ENCODE data around the gene ADRA2B.
"Not testable (repeated sequence)": the region's sequence is repeated elsewhere in the genome, so short reads cannot be mapped to it uniquely, and the experiment has no call there.

The ADRA2B gene

GRCh38 chr2:96116424-96116878 lies at the start of gene ADRA2B:
ADRA2B (minus strand) TSS chr2:96116571; CDS start chr2:96116149, 422 bp downstream.
- H3K9me3 Mint-ChIP-seq: no peaks in the 10 kb centered on the region
- no peaks in the 10 kb centered on the region for H3K36me3 Mint-ChIP-seq (ENCODE audit: low read depth)
- peaks cover 19% of the 10 kb centered on the region for H3K4me1 Mint-ChIP-seq
- H3K27ac Mint-ChIP-seq: no peak within 1 kb of the TSS
- H3K4me3 Mint-ChIP-seq: peak within 1 kb of the TSS; percentile 78 to 81 (median 81)
- peaks cover 60% of the 10 kb centered on the region for H3K27me3 Mint-ChIP-seq (ENCODE audit: low read depth)
- TF ChIP-seq CTCF (IDR thresholded peaks at IDR 0.05; ENCODE audit: unreplicated experiment in 3 of 3): no peak

- H3K27ac Mint-ChIP-seq: peak overlapping the region; percentile 86 to 92 (median 89)
- H3K27me3 Mint-ChIP-seq (ENCODE audit: low read depth): peaks cover 4% of the 10 kb centered on the region
- no peak for TF ChIP-seq CTCF (IDR thresholded peaks at IDR 0.05; ENCODE audit: unreplicated experiment in 3 of 3)
- H3K36me3 Mint-ChIP-seq (ENCODE audit: low read depth): no peaks in the 10 kb centered on the region
- H3K4me1 Mint-ChIP-seq: peaks cover 35% of the 10 kb centered on the region
- H3K9me3 Mint-ChIP-seq: peaks cover 7% of the 10 kb centered on the region
- peak overlapping the region in 2 of 3 experiments; percentile 13 to 40 for H3K4me3 Mint-ChIP-seq
These were observed 48.3 kb upstream of the ADRA2B start for GRCh38 chr2:96164459-96165184.

- peaks cover 7% of the 10 kb centered on the region for H3K27me3 Mint-ChIP-seq (ENCODE audit: low read depth)
- H3K9me3 Mint-ChIP-seq: peaks cover 5% of the 10 kb centered on the region
These were observed 47.5 kb upstream of the ADRA2B start for GRCh38 chr2:96163768-96164429.

DNA sequence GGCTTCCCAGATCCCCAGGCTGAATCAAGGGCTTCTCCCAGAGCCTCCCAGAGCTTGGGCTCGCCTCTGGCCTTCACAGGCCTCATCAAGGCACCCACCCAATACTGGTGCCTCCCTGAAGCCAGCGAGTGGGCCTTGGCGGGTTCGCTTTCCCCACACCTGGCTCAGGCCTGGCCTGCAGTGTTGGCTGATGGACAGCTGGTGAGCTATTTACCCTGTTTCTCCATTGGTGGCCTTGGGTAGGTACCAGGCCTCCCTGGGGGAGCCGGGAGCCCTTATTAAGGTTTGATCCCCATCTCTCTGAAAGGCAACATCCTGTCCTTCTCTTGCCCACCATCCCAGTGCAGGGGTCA lies 47.0 kb upstream of the ADRA2B start:
- peaks cover 7% of the 10 kb centered on the region for H3K27me3 Mint-ChIP-seq (ENCODE audit: low read depth)
- H3K27ac Mint-ChIP-seq: peak overlapping the region; percentile 86 to 92 (median 89)
- H3K4me1 Mint-ChIP-seq: peaks cover 43% of the 10 kb centered on the region
- no peak for TF ChIP-seq CTCF (IDR thresholded peaks at IDR 0.05; ENCODE audit: unreplicated experiment in 3 of 3)
- H3K9me3 Mint-ChIP-seq: peaks cover 5% of the 10 kb centered on the region
- no peaks in the 10 kb centered on the region for H3K36me3 Mint-ChIP-seq (ENCODE audit: low read depth)
- H3K4me3 Mint-ChIP-seq: no peak overlapping the region

More at GRCh38 chr2:96163768-96164429, 47.5 kb upstream of the ADRA2B start:
- Mint-ChIP-seq H3K36me3 (ENCODE audit: low read depth) (no peaks in the 10 kb centered on the region), H3K4me1 (peaks cover 42% of the 10 kb centered on the region), H3K27ac (peak overlapping the region; percentile 86 to 92 (median 89)), H3K4me3 (peak overlapping the region; percentile 13 to 51 (median 40))
- TF ChIP-seq CTCF (IDR thresholded peaks at IDR 0.05; ENCODE audit: unreplicated experiment in 3 of 3): no peak

DNA sequence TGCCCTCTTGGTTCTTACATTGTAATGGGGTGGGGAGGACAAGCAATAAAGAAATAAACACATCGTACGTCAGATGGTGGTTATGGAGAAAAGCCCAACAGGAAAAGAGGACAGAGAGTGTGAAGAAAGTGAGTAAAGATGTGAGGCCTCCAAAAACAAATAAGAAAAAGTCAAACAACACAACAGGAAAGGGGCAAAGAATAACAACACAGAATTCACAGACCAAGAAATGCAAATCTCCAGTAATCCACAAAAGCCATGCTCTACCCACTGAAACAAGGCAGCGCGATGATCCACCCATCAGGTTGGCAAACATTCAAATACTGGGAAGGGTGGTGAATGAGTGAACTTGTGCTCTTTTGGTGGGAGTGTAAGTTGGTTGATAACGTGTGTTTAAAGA lies 45.5 kb upstream of the ADRA2B start:
- H3K4me1 Mint-ChIP-seq: peaks cover 40% of the 10 kb centered on the region
- peaks cover 5% of the 10 kb centered on the region for H3K9me3 Mint-ChIP-seq
- TF ChIP-seq CTCF (IDR thresholded peaks at IDR 0.05; ENCODE audit: unreplicated experiment in 3 of 3): no peak
- peaks cover 9% of the 10 kb centered on the region for H3K27me3 Mint-ChIP-seq (ENCODE audit: low read depth)
- H3K4me3 Mint-ChIP-seq: no peak overlapping the region
- H3K27ac Mint-ChIP-seq: peak overlapping the region; percentile 34 to 68 (median 59)
- H3K36me3 Mint-ChIP-seq (ENCODE audit: low read depth): no peaks in the 10 kb centered on the region

DNA sequence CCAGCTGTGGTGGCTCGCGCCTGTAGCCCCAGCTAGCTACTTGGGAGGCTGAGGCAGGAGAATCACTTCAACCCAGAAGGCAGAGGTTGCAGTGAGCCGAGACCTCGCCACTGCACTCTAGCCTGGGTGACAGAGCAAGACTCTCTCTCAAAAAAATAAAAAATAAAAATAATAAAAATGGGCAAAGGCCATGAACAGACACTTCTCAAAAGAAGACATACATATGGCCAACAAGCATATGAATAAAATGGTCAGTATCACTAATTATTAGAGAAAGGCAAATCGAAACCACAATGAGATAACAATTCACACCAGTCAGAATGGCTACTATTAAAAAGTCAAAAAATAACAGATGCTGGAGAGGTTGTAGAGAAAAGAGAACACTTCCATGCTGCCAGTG lies 44.0 kb upstream of the ADRA2B start:
- H3K27ac Mint-ChIP-seq; H3K4me3 Mint-ChIP-seq; H3K9me3 Mint-ChIP-seq; H3K36me3 Mint-ChIP-seq (ENCODE audit: low read depth): not testable (repeated sequence)
- Mint-ChIP-seq H3K27me3 (ENCODE audit: low read depth) (peaks cover 11% of the 10 kb centered on the region), H3K4me1 (peaks cover 44% of the 10 kb centered on the region)

Data from nephron (organoid).